ENCODE measurements around the gene SNX32. TPM values are rescaled to one million over a fixed set of nuclear protein-coding genes. Genes with fewer than 3 reads are reported as not detected.

SNX32 gene
- total RNA-seq, 2 donors from 2014 or later, result 1.5 to 4.3 TPM

DNA sequence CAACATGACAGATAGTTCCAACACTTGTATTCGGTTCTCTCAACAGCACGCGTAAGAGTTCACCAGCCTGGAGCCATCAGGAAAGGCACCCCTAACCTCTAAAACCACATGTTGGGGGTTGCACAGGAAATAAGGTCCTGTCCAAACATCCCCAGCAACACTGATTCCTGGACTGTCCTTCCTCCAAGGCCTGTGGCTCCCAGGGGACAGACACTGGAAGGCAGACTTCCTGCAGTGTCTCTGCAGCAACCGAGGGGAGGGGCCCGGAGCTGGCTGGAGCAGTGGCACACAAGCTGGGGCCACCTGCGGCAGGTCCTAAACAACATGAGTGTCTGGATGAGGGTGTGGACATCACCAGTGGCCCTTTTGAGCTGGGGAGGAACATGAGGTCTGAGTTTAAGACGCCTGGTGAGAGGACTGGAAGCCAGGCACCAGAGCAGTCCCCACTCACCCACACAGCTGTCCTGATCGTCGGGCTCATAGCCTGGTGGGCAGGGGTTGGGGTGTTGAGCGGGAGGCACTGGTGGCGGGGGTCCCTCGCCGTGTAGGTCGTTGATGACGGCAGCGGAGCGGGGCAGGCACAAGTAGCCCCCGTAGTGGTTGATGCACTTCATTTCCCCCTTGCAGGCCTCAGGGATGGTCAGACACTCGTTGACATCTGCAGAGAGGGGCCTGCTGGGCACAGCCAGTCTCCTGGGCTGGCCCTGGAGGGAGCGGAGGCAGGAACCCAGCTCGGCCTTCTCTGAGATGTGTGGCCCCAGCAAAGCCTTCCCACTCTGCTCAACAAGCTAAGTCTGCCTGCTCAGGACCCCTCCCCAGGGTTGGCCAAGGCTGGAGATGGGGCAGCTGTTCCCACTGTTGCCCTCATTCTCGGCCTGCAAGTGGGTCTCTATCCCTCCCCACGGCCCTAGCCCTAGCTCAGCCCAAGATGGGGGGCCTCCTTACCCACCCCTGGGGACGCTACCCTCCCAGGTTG lies 37.2 kb downstream of the SNX32 start:
- H3K27ac ChIP-seq (ENCODE audit: low read depth, low read length), result no peak overlapping the region

DNA sequence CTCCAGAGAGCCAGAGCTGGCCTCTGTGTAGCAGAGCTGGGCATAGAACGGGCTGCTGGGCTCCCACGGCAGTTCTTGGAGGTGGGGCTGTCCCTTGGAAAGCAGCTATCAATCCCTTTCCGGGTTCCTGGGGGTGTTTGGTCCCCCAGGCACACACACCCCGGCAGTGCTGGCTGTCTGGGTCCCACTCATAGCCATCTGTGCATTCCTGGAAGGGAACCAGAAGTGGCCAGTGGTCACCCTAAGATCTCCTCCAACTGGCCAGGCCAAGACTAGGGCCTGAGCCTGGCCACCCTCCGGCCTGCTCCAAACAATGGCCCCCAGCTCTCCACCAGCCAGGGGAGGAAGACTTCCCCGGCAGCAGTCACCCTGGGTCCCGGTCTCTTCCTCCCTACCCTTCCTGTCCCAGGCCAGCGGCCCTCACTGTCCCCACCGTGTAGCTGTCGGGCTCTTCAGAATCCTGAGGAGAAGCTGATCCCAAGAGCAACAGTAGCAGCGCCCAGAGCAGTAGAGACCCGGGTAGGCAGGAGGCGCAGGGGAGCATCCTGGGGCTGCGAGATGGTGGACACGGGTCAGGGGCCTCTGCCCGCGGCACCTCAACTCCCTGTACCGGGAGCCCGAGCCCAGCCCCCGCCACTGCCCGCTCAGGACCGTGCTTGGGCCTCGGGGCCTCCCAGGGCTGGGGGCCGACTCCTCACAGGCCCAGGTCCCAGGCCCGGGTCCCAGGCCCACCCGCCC lies 38.2 kb downstream of the SNX32 start:
- WGBS, 2 experiments (ENCODE audit: insufficient coverage in 1 of 2, insufficient read length in 1 of 2), result 40 to 70% methylated on average over 7 to 26 of the region's 26 CpGs
- H3K27ac ChIP-seq (ENCODE audit: low read depth, low read length), result no peak overlapping the region
- no peaks in the 10 kb centered on the region for H3K9me3 Mint-ChIP-seq

More for the DNA sequence above, 37.2 kb downstream of the SNX32 start:
- no peak for DNase-seq
- Mint-ChIP-seq H3K27ac (no peak overlapping the region), H3K4me3 (peak overlapping the region; percentile 85), H3K4me1 (peaks cover 9% of the 10 kb centered on the region), H3K36me3 (ENCODE audit: low read depth) (peaks cover 33% of the 10 kb centered on the region), H3K9me3 (no peaks in the 10 kb centered on the region), H3K27me3 (ENCODE audit: insufficient read depth) (no peaks in the 10 kb centered on the region)
- Histone ChIP-seq H3K9ac (ENCODE audit: extremely low read depth, low read length, poor library complexity, severe bottlenecking) (peak overlapping the region; percentile 41), H3K4me1 (ENCODE audit: control insufficient read depth, insufficient read depth, low read length) (no peaks in the 10 kb centered on the region), H3K27me3 (ENCODE audit: control insufficient read depth, insufficient read depth, low read length, poor library complexity, severe bottlenecking) (no peaks in the 10 kb centered on the region), H3K4me3 (ENCODE audit: low read length) (peak overlapping the region; percentile 76), H3K9me3 (ENCODE audit: control insufficient read depth, low read length) (no peaks in the 10 kb centered on the region), H3K36me3 (ENCODE audit: control insufficient read depth, insufficient read depth, low read length) (peaks cover 33% of the 10 kb centered on the region)
- no peak for TF ChIP-seq CTCF (conservative IDR thresholded peaks at IDR 0.05)
- WGBS, 2 experiments (ENCODE audit: insufficient coverage in 1 of 2, insufficient read length in 1 of 2), result 90 to 91% methylated on average over 13 to 24 of the region's 24 CpGs

More for the DNA sequence above, 38.2 kb downstream of the SNX32 start:
- H3K9me3 ChIP-seq (ENCODE audit: control insufficient read depth, low read length), result no peaks in the 10 kb centered on the region
- H3K9ac ChIP-seq (ENCODE audit: extremely low read depth, low read length, poor library complexity, severe bottlenecking), result peak overlapping the region; percentile 41
- H3K27me3 ChIP-seq (ENCODE audit: control insufficient read depth, insufficient read depth, low read length, poor library complexity, severe bottlenecking), result no peaks in the 10 kb centered on the region
- peaks cover 9% of the 10 kb centered on the region for H3K4me1 Mint-ChIP-seq
- H3K36me3 Mint-ChIP-seq (ENCODE audit: low read depth), result peaks cover 28% of the 10 kb centered on the region
- peak overlapping the region; percentile 76 for H3K4me3 ChIP-seq (ENCODE audit: low read length)
- DNase-seq, result peak; percentile 83
- TF ChIP-seq CTCF (conservative IDR thresholded peaks at IDR 0.05), result peak; percentile 50
- no peaks in the 10 kb centered on the region for H3K27me3 Mint-ChIP-seq (ENCODE audit: insufficient read depth)
- no peaks in the 10 kb centered on the region for H3K4me1 ChIP-seq (ENCODE audit: control insufficient read depth, insufficient read depth, low read length)
- H3K4me3 Mint-ChIP-seq, result peak overlapping the region; percentile 85
- peak overlapping the region; percentile 80 for H3K27ac Mint-ChIP-seq
- peaks cover 26% of the 10 kb centered on the region for H3K36me3 ChIP-seq (ENCODE audit: control insufficient read depth, insufficient read depth, low read length)
